Suprapubic skin (tissue), 3 donors: ENCODE results near the gene RNGTT.
"Not testable (repeated sequence)": the region's sequence is repeated elsewhere in the genome, so short reads cannot be mapped to it uniquely, and the experiment has no call there.

Experiments
- POLR2A ChIP-seq, 2 donors: fragments of 450-650 bp; IDR thresholded peaks; one replicate each; pipeline ENCODE4 v1.6.1; 2017; ENCODE audit warnings: antibody characterized with exemption in 2 of 2, mild to moderate bottlenecking in 2 of 2, moderate library complexity in 2 of 2
- TF ChIP-seq, protein P1 (sequence below), 2 donors: fragments of 200-600 bp in 1 of 2; fragments of 450-650 bp in 1 of 2; sonication (generic) in 1 of 2; IDR thresholded peaks; one replicate each; pipeline ENCODE4 v1.5.1; 2016 to 2019; ENCODE audit warnings: antibody characterized with exemption in 2 of 2, mild to moderate bottlenecking in 1 of 2, moderate library complexity in 1 of 2

DNA sequence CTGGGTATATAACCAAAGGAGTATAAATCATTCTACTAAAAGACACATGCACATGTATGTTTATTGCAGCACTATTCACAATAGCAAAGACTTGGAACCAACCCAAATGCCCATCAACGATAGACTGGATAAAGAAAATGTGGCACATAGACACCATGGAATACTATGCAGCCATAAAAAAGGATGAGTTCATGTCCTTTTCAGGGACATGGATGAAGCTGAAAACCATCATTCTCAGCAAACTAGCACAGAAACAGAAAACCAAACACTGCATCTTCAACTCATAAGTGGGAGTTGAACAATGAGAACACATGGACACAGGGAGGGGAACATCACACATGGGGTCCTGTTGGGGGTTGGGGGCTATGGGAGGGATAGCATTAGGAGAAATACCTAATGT, 130.3 kb downstream of the RNGTT start:
- TF ChIP-seq POLR2A (IDR thresholded peaks at IDR 0.05): not testable (repeated sequence)
- TF ChIP-seq, protein P1, sequence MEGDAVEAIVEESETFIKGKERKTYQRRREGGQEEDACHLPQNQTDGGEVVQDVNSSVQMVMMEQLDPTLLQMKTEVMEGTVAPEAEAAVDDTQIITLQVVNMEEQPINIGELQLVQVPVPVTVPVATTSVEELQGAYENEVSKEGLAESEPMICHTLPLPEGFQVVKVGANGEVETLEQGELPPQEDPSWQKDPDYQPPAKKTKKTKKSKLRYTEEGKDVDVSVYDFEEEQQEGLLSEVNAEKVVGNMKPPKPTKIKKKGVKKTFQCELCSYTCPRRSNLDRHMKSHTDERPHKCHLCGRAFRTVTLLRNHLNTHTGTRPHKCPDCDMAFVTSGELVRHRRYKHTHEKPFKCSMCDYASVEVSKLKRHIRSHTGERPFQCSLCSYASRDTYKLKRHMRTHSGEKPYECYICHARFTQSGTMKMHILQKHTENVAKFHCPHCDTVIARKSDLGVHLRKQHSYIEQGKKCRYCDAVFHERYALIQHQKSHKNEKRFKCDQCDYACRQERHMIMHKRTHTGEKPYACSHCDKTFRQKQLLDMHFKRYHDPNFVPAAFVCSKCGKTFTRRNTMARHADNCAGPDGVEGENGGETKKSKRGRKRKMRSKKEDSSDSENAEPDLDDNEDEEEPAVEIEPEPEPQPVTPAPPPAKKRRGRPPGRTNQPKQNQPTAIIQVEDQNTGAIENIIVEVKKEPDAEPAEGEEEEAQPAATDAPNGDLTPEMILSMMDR (IDR thresholded peaks at IDR 0.05): not testable (repeated sequence)
